MCF 10A (cell line): ENCODE results near the gene PTPRT. TPM values are rescaled to one million over a fixed set of nuclear protein-coding genes. Genes with fewer than 3 reads are reported as not detected.

Source experiments
- BruUV-seq: library from RNA; stranded (reverse); fragments of 400-500 nt; replicated peaks from 2 replicates; lab custom pipeline; 2021; lab: Mats Ljungman, UMichigan
- CTCF ChIA-PET: fragments of 300-600 bp; sonication (Branson Sonifier 250); formaldehyde crosslinking; extraction: SDS; loops from one replicate; lab custom pipeline; 2021; ENCODE audit warnings: antibody characterized with exemption, inconsistent platforms; lab: Yijun Ruan, JAX
- POLR2A ChIA-PET: fragments of 300-600, 350-650 bp; sonication (Branson Sonifier 250); formaldehyde crosslinking; extraction: SDS; loops from one replicate; lab custom pipeline; 2020; ENCODE audit warnings: antibody characterized with exemption, inconsistent platforms; lab: Yijun Ruan, JAX
- DNase-seq: peaks from one replicate; pipeline ENCODE4 v3.0.0-alpha.2; 2018; ENCODE audit not compliant: unreplicated experiment
- H3K27ac Mint-ChIP-seq: one replicate; pipeline ENCODE4 v1.8.0; 2022; ENCODE audit warnings: mild to moderate bottlenecking, low read depth, mixed read lengths; ENCODE audit not compliant: unreplicated experiment
- H3K27me3 Mint-ChIP-seq: one replicate; pipeline ENCODE4 v1.8.0; 2022; ENCODE audit warnings: mixed read lengths; ENCODE audit not compliant: insufficient read depth, unreplicated experiment
- H3K36me3 Mint-ChIP-seq: one replicate; pipeline ENCODE4 v1.8.0; 2022; ENCODE audit warnings: mild to moderate bottlenecking, moderate library complexity, mixed read lengths; ENCODE audit not compliant: insufficient read depth, unreplicated experiment
- H3K4me1 Mint-ChIP-seq: one replicate; pipeline ENCODE4 v1.8.0; 2022; ENCODE audit warnings: mixed read lengths; ENCODE audit not compliant: insufficient read depth, unreplicated experiment
- H3K4me3 Mint-ChIP-seq: one replicate; pipeline ENCODE4 v1.8.0; 2022; ENCODE audit warnings: mild to moderate bottlenecking, moderate library complexity, mixed read lengths; ENCODE audit not compliant: unreplicated experiment
- H3K9me3 Mint-ChIP-seq: one replicate; pipeline ENCODE4 v1.8.0; 2022; ENCODE audit warnings: mixed read lengths; ENCODE audit not compliant: unreplicated experiment
- CTCF ChIP-seq: fragments of 200-600 bp; IDR thresholded peaks from one replicate; pipeline ENCODE4 v1.8.0; 2022; ENCODE audit warnings: antibody characterized with exemption, mild to moderate bottlenecking; ENCODE audit not compliant: unreplicated experiment
- intact Hi-C: fragments of 100-400 bp; cut with micrococcal nuclease; formaldehyde crosslinking; loops from 2 replicates; pipeline ENCODE4 v1.14.1; 2022
- total RNA-seq: library from RNA; stranded (reverse); gene quantifications from 2 replicates; pipeline ENCODE4 v1.2.3, GENCODE V29; 2022

The PTPRT gene
- total RNA-seq, 1 experiment from 2014 or later, result not detected

- Mint-ChIP-seq H3K36me3 (no peaks in the 10 kb centered on the region), H3K4me1 (no peaks in the 10 kb centered on the region), H3K27ac (no peak overlapping the region), H3K27me3 (no peaks in the 10 kb centered on the region), H3K9me3 (peaks cover 48% of the 10 kb centered on the region), H3K4me3 (no peak overlapping the region)
- ChIA-PET CTCF (interaction anchor here (0.6 to 1.1 kb wide), 2 partner anchors 28 to 30 kb away, joined by 3 read pairs; no protein-coding TSS in a partner anchor), POLR2A (no interaction called here)
- no TSS peak for BruUV-seq
- no peak for TF ChIP-seq CTCF
- intact Hi-C loops, result no loop called here
- no peak for DNase-seq
Measured at GRCh38 chr20:42276718-42277602, 912.7 kb downstream of the PTPRT start.

- no peaks in the 10 kb centered on the region for H3K27me3 Mint-ChIP-seq
Measured at GRCh38 chr20:42274986-42275385, 914.7 kb downstream of the PTPRT start.

GRCh38 chr20:42272516-42272915, 917.2 kb downstream of the PTPRT start:
- no peak for DNase-seq
- Mint-ChIP-seq H3K36me3 (no peaks in the 10 kb centered on the region), H3K27me3 (no peaks in the 10 kb centered on the region), H3K9me3 (peaks cover 44% of the 10 kb centered on the region), H3K4me3 (no peak overlapping the region), H3K27ac (no peak overlapping the region), H3K4me1 (no peaks in the 10 kb centered on the region)
- POLR2A ChIA-PET, result interaction anchor here (0.7 kb wide), 1 partner anchor 790 kb away, joined by 3 read pairs; no protein-coding TSS in a partner anchor
- intact Hi-C loops, result no loop called here
- no peak for TF ChIP-seq CTCF
- CTCF ChIA-PET, result interaction anchor here (1.0 kb wide), 1 partner anchor 1136 kb away, joined by 3 read pairs; no protein-coding TSS in a partner anchor
- BruUV-seq, result no TSS peak

More at GRCh38 chr20:42274986-42275385, 914.7 kb downstream of the PTPRT start:
- Mint-ChIP-seq H3K9me3 (peaks cover 53% of the 10 kb centered on the region), H3K36me3 (no peaks in the 10 kb centered on the region), H3K27ac (no peak overlapping the region), H3K4me3 (no peak overlapping the region), H3K4me1 (no peaks in the 10 kb centered on the region)
- no TSS peak for BruUV-seq
- POLR2A ChIA-PET, result no interaction called here
- CTCF ChIA-PET, result no interaction called here
- TF ChIP-seq CTCF, result no peak
- no peak for DNase-seq
- intact Hi-C loops, result no loop called here

- Mint-ChIP-seq H3K27ac (no peak overlapping the region), H3K27me3 (no peaks in the 10 kb centered on the region)
- no TSS peak for BruUV-seq
Measured at GRCh38 chr20:42270539-42270938, 919.2 kb downstream of the PTPRT start.

More at GRCh38 chr20:42270539-42270938, 919.2 kb downstream of the PTPRT start:
- no peaks in the 10 kb centered on the region for H3K36me3 Mint-ChIP-seq
- POLR2A ChIA-PET, result no interaction called here
- no peak for TF ChIP-seq CTCF
- no peak for DNase-seq
- no peak overlapping the region for H3K4me3 Mint-ChIP-seq
- H3K9me3 Mint-ChIP-seq, result peaks cover 43% of the 10 kb centered on the region
- CTCF ChIA-PET, result interaction anchor here (0.6 kb wide), 2 partner anchors 9 to 810 kb away, joined by 3 to 4 read pairs; no protein-coding TSS in a partner anchor
- intact Hi-C loops, result no loop called here
- no peaks in the 10 kb centered on the region for H3K4me1 Mint-ChIP-seq
